ENCODE data around the gene GPALPP1.

DNA sequence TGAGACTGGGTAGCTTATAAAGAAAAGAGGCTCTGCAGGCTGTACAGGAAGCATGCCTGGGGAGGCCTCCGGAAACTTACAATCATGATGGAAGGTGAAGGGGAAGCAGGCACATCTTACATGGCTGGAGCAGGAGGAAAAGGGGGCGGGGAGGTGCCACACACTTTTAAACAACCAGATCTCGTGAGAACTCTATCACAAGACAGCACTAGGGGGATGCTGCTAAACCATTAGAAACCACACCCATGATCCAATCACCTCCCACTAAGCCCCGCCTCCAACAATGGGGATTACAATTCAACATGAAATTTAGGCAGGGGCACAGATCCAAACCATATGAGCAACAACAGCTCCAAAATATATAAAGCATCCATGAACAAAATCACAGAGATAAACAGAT, 84.5 kb downstream of the GPALPP1 start:
- TF ChIP-seq POLR2A (IDR thresholded peaks at IDR 0.05), result no peak
- TF ChIP-seq, protein P1, sequence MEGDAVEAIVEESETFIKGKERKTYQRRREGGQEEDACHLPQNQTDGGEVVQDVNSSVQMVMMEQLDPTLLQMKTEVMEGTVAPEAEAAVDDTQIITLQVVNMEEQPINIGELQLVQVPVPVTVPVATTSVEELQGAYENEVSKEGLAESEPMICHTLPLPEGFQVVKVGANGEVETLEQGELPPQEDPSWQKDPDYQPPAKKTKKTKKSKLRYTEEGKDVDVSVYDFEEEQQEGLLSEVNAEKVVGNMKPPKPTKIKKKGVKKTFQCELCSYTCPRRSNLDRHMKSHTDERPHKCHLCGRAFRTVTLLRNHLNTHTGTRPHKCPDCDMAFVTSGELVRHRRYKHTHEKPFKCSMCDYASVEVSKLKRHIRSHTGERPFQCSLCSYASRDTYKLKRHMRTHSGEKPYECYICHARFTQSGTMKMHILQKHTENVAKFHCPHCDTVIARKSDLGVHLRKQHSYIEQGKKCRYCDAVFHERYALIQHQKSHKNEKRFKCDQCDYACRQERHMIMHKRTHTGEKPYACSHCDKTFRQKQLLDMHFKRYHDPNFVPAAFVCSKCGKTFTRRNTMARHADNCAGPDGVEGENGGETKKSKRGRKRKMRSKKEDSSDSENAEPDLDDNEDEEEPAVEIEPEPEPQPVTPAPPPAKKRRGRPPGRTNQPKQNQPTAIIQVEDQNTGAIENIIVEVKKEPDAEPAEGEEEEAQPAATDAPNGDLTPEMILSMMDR (IDR thresholded peaks at IDR 0.05), result no peak
